ENCODE results near the gene RSBN1. TPM values are rescaled to one million over a fixed set of nuclear protein-coding genes. Genes with fewer than 3 reads are reported as not detected.

RSBN1 gene
- total RNA-seq, 3 donors from 2014 or later, result 24.1 to 36.5 (median 28.3) TPM

- Histone ChIP-seq H3K4me1 (ENCODE audit: low read depth) (no peaks in the 10 kb centered on the region), H3K9me3 (peaks cover 8% of the 10 kb centered on the region), H3K4me3 (no peak overlapping the region), H3K36me3 (ENCODE audit: low read depth) (no peaks in the 10 kb centered on the region)
- intact Hi-C loops (cut with DNase I, micrococcal nuclease), result no loop called here
- DNase-seq (no peak), ATAC-seq (no peak)
- no peak for TF ChIP-seq CTCF (IDR thresholded peaks at IDR 0.05)
These were observed 38.0 kb upstream of the RSBN1 start for GRCh38 chr1:113850127-113850796.

- Histone ChIP-seq H3K4me1 (ENCODE audit: low read depth) (no peaks in the 10 kb centered on the region), H3K36me3 (ENCODE audit: low read depth) (no peaks in the 10 kb centered on the region), H3K9me3 (peaks cover 8% of the 10 kb centered on the region), H3K4me3 (no peak overlapping the region)
- ATAC-seq (no peak), DNase-seq (no peak)
- intact Hi-C loops (cut with DNase I, micrococcal nuclease), result loop anchor here in 1 of 2 donors (10.0 kb wide), 1 partner anchor 46 kb away; no protein-coding TSS in a partner anchor
- no peak for TF ChIP-seq CTCF (IDR thresholded peaks at IDR 0.05)
These were observed 36.8 kb upstream of the RSBN1 start for GRCh38 chr1:113849072-113849471.

GRCh38 chr1:113846391-113847035 lies 34.2 kb upstream of the RSBN1 start:
- intact Hi-C loops (cut with DNase I, micrococcal nuclease), result loop anchor here in 1 of 2 donors (10.0 kb wide), 1 partner anchor 48 kb away; no protein-coding TSS in a partner anchor
- DNase-seq, result no peak

GRCh38 chr1:113836534-113836933 lies 24.3 kb upstream of the RSBN1 start:
- Histone ChIP-seq H3K4me1 (ENCODE audit: low read depth) (no peaks in the 10 kb centered on the region), H3K36me3 (ENCODE audit: low read depth) (no peaks in the 10 kb centered on the region), H3K9me3 (no peaks in the 10 kb centered on the region), H3K4me3 (no peak overlapping the region)
- no peak for DNase-seq
- intact Hi-C loops (cut with DNase I, micrococcal nuclease), result no loop called here
- no peak for TF ChIP-seq CTCF (IDR thresholded peaks at IDR 0.05)
- no peak for ATAC-seq

More at GRCh38 chr1:113846391-113847035, 34.2 kb upstream of the RSBN1 start:
- no peak for ATAC-seq
- no peak for TF ChIP-seq CTCF (IDR thresholded peaks at IDR 0.05)
- H3K36me3 ChIP-seq (ENCODE audit: low read depth), result no peaks in the 10 kb centered on the region
- H3K4me1 ChIP-seq (ENCODE audit: low read depth), result no peaks in the 10 kb centered on the region
- H3K9me3 ChIP-seq, result peaks cover 8% of the 10 kb centered on the region
- H3K4me3 ChIP-seq, result no peak overlapping the region

- Histone ChIP-seq H3K36me3 (ENCODE audit: low read depth) (no peaks in the 10 kb centered on the region), H3K4me1 (ENCODE audit: low read depth) (no peaks in the 10 kb centered on the region), H3K4me3 (no peak overlapping the region), H3K9me3 (no peaks in the 10 kb centered on the region)
- intact Hi-C loops (cut with DNase I, micrococcal nuclease), result no loop called here
- ATAC-seq (no peak), DNase-seq (peak in 1 of 3 donors; percentile 52)
- TF ChIP-seq CTCF (IDR thresholded peaks at IDR 0.05), result peak; percentile 37
These were observed 23.5 kb upstream of the RSBN1 start for GRCh38 chr1:113835686-113836290.
